HEK293 (cell line): ENCODE measurements around the gene B4GALNT3.

Experiments
- BCL11A ChIP-seq: fragments of 450-650 bp; formaldehyde crosslinking; IDR thresholded peaks from 2 replicates; pipeline ENCODE4 v1.5.1; 2016; ENCODE audit warnings: low read depth, missing biosample characterization, missing genetic modification characterization
- HOXA7 ChIP-seq: sonication (generic); formaldehyde crosslinking; IDR thresholded peaks from 2 replicates; pipeline ENCODE4 v1.8.1; 2022; ENCODE audit warnings: missing genetic modification reagents, borderline replicate concordance
- YY1 ChIP-seq: fragments of 450-650 bp; formaldehyde crosslinking; IDR thresholded peaks from 2 replicates; pipeline ENCODE4 v1.5.1; 2018; ENCODE audit warnings: missing biosample characterization, missing genetic modification characterization
- ZNF174 ChIP-seq: fragments of 450-650 bp; formaldehyde crosslinking; IDR thresholded peaks from 2 replicates; pipeline ENCODE4 v1.5.0; 2017; ENCODE audit warnings: missing biosample characterization, mild to moderate bottlenecking, missing genetic modification characterization
- ZNF548 ChIP-seq: fragments of 450-650 bp; formaldehyde crosslinking; IDR thresholded peaks from 2 replicates; pipeline ENCODE4 v1.5.1; 2016; ENCODE audit warnings: missing biosample characterization, missing genetic modification characterization
- ZNF629 ChIP-seq: fragments of 450-650 bp; formaldehyde crosslinking; IDR thresholded peaks from 2 replicates; pipeline ENCODE4 v1.5.1; 2017; ENCODE audit warnings: missing biosample characterization, missing genetic modification characterization
- ZNF707 ChIP-seq: fragments of 450-650 bp; formaldehyde crosslinking; IDR thresholded peaks from 2 replicates; pipeline ENCODE4 v1.5.1; 2016; ENCODE audit warnings: missing biosample characterization, missing genetic modification characterization
- TF ChIP-seq, protein P1 (sequence below): fragments of 450-650 bp; formaldehyde crosslinking; IDR thresholded peaks from 2 replicates; pipeline ENCODE4 v1.5.1; 2016; ENCODE audit warnings: missing biosample characterization, missing genetic modification characterization
- TF ChIP-seq, protein P2 (sequence below): fragments of 450-650 bp; formaldehyde crosslinking; IDR thresholded peaks from 2 replicates; pipeline ENCODE4 v1.5.1; 2016; ENCODE audit warnings: missing biosample characterization, missing genetic modification characterization
- TF ChIP-seq, protein P3 (sequence below): fragments of 450-650 bp; formaldehyde crosslinking; IDR thresholded peaks from 2 replicates; pipeline ENCODE4 v1.5.1; 2016; ENCODE audit warnings: missing biosample characterization, missing genetic modification characterization, low read depth

DNA sequence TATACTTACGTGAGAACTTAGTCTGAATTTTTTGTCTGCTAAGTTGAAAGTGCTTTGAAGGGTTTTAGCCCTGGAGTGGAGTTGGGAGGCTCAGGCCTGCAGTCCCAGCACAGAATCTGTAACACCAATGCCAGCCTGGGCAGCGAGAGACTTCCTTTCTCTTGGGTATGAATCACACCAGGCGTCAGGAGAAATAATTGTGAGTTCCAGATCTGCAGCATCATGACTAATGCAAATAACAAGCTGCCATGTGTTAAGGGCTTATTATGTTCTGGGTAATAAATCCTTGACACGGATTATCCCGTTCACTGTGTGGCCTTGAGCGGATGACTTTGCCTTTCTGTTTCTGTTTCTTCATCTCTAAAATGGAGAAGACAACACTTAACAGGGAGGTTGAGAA, 70.6 kb downstream of the B4GALNT3 start:
- TF ChIP-seq, protein P1, sequence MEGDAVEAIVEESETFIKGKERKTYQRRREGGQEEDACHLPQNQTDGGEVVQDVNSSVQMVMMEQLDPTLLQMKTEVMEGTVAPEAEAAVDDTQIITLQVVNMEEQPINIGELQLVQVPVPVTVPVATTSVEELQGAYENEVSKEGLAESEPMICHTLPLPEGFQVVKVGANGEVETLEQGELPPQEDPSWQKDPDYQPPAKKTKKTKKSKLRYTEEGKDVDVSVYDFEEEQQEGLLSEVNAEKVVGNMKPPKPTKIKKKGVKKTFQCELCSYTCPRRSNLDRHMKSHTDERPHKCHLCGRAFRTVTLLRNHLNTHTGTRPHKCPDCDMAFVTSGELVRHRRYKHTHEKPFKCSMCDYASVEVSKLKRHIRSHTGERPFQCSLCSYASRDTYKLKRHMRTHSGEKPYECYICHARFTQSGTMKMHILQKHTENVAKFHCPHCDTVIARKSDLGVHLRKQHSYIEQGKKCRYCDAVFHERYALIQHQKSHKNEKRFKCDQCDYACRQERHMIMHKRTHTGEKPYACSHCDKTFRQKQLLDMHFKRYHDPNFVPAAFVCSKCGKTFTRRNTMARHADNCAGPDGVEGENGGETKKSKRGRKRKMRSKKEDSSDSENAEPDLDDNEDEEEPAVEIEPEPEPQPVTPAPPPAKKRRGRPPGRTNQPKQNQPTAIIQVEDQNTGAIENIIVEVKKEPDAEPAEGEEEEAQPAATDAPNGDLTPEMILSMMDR = no peak
- TF ChIP-seq, protein P2, sequence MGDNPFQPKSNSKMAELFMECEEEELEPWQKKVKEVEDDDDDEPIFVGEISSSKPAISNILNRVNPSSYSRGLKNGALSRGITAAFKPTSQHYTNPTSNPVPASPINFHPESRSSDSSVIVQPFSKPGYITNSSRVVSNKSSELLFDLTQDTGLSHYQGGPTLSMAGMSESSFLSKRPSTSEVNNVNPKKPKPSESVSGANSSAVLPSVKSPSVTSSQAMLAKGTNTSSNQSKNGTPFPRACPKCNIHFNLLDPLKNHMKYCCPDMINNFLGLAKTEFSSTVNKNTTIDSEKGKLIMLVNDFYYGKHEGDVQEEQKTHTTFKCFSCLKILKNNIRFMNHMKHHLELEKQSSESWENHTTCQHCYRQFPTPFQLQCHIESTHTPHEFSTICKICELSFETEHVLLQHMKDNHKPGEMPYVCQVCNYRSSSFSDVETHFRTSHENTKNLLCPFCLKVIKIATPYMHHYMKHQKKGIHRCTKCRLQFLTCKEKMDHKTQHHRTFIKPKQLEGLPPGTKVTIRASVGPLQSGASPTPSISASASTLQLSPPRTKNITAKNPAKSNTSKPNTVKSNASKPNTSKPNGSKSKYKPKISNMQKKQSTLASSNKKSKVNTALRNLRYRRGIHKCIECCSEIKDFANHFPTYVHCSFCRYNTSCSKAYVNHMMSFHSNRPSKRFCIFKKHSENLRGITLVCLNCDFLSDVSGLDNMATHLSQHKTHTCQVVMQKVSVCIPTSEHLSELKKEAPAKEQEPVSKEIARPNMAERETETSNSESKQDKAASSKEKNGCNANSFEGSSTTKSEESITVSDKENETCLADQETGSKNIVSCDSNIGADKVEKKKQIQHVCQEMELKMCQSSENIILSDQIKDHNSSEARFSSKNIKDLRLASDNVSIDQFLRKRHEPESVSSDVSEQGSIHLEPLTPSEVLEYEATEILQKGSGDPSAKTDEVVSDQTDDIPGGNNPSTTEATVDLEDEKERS (tag by site-specific recombination) = no peak
- TF ChIP-seq BCL11A (tag by site-specific recombination) = no peak
- TF ChIP-seq, protein P3, sequence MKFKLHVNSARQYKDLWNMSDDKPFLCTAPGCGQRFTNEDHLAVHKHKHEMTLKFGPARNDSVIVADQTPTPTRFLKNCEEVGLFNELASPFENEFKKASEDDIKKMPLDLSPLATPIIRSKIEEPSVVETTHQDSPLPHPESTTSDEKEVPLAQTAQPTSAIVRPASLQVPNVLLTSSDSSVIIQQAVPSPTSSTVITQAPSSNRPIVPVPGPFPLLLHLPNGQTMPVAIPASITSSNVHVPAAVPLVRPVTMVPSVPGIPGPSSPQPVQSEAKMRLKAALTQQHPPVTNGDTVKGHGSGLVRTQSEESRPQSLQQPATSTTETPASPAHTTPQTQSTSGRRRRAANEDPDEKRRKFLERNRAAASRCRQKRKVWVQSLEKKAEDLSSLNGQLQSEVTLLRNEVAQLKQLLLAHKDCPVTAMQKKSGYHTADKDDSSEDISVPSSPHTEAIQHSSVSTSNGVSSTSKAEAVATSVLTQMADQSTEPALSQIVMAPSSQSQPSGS (tag by site-specific recombination) = no peak
- TF ChIP-seq ZNF707 (tag by site-specific recombination) = no peak
- no peak for TF ChIP-seq ZNF629
- TF ChIP-seq YY1 (tag by site-specific recombination) = no peak
- no peak for TF ChIP-seq ZNF548
- no peak for TF ChIP-seq HOXA7 (CRISPR knock-in tag)
- no peak for TF ChIP-seq ZNF174 (tag by site-specific recombination)
